ENCODE measurements around the gene PAPPA. TPM values are rescaled to one million over a fixed set of nuclear protein-coding genes. Genes with fewer than 3 reads are reported as not detected.

Gene PAPPA
- total RNA-seq, 1 donor from 2014 or later: 0.15 TPM

- no peaks in the 10 kb centered on the region for H3K4me1 ChIP-seq
- no peaks in the 10 kb centered on the region for H3K9me3 Mint-ChIP-seq
- H3K27ac Mint-ChIP-seq: no peak overlapping the region
- no peak overlapping the region for H3K4me2 ChIP-seq
- H3K27me3 Mint-ChIP-seq (ENCODE audit: insufficient read depth, low read depth): peaks cover 4% of the 10 kb centered on the region
- peaks cover 3% of the 10 kb centered on the region for H3K4me1 Mint-ChIP-seq
- DNase-seq (ENCODE audit: low spot score): no peak
- H3K36me3 ChIP-seq: no peaks in the 10 kb centered on the region
- no peak overlapping the region for H3K4me3 ChIP-seq
- H3K9ac ChIP-seq: no peak overlapping the region
- H4K20me1 ChIP-seq (ENCODE audit: low read depth): no peaks in the 10 kb centered on the region
- H3F3A ChIP-seq (ENCODE audit: low read depth): no peaks in the 10 kb centered on the region
- no peaks in the 10 kb centered on the region for H3K79me2 ChIP-seq (ENCODE audit: low read depth)
- no peaks in the 10 kb centered on the region for H3K9me3 ChIP-seq (ENCODE audit: low read depth)
- H3K27me3 ChIP-seq: no peaks in the 10 kb centered on the region
- no peak overlapping the region for H3K4me3 Mint-ChIP-seq
- no peaks in the 10 kb centered on the region for H3K36me3 Mint-ChIP-seq
- TF ChIP-seq EZH2 (IDR thresholded peaks at IDR 0.05): no peak
- TF ChIP-seq, protein P1, sequence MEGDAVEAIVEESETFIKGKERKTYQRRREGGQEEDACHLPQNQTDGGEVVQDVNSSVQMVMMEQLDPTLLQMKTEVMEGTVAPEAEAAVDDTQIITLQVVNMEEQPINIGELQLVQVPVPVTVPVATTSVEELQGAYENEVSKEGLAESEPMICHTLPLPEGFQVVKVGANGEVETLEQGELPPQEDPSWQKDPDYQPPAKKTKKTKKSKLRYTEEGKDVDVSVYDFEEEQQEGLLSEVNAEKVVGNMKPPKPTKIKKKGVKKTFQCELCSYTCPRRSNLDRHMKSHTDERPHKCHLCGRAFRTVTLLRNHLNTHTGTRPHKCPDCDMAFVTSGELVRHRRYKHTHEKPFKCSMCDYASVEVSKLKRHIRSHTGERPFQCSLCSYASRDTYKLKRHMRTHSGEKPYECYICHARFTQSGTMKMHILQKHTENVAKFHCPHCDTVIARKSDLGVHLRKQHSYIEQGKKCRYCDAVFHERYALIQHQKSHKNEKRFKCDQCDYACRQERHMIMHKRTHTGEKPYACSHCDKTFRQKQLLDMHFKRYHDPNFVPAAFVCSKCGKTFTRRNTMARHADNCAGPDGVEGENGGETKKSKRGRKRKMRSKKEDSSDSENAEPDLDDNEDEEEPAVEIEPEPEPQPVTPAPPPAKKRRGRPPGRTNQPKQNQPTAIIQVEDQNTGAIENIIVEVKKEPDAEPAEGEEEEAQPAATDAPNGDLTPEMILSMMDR (IDR thresholded peaks at IDR 0.05): no peak
- no peak for TF ChIP-seq EZH2phosphoT487 (IDR thresholded peaks at IDR 0.05)
- no peak overlapping the region for H2AFZ ChIP-seq (replicated peaks)
- no peak overlapping the region for H3K27ac ChIP-seq
Observed at GRCh38 chr9:116447934-116448333, 294.3 kb downstream of the PAPPA start.

GRCh38 chr9:116448431-116448830, 294.8 kb downstream of the PAPPA start:
- Histone ChIP-seq H3K4me1 (no peaks in the 10 kb centered on the region), H3K9me3 (ENCODE audit: low read depth) (no peaks in the 10 kb centered on the region), H2AFZ (replicated peaks) (no peak overlapping the region), H3K4me2 (no peak overlapping the region), H3K4me3 (no peak overlapping the region), H3K9ac (no peak overlapping the region), H3F3A (ENCODE audit: low read depth) (no peaks in the 10 kb centered on the region), H3K27me3 (no peaks in the 10 kb centered on the region), H3K36me3 (no peaks in the 10 kb centered on the region), H3K79me2 (ENCODE audit: low read depth) (no peaks in the 10 kb centered on the region), H3K27ac (no peak overlapping the region), H4K20me1 (ENCODE audit: low read depth) (no peaks in the 10 kb centered on the region)
- H3K36me3 Mint-ChIP-seq: no peaks in the 10 kb centered on the region
- TF ChIP-seq, protein P1 (IDR thresholded peaks at IDR 0.05): no peak
- TF ChIP-seq EZH2 (IDR thresholded peaks at IDR 0.05) (no peak), EZH2phosphoT487 (IDR thresholded peaks at IDR 0.05) (no peak)
- H3K9me3 Mint-ChIP-seq: no peaks in the 10 kb centered on the region
- peaks cover 4% of the 10 kb centered on the region for H3K27me3 Mint-ChIP-seq (ENCODE audit: insufficient read depth, low read depth)
- H3K27ac Mint-ChIP-seq: no peak overlapping the region
- H3K4me3 Mint-ChIP-seq: no peak overlapping the region
- no peak for DNase-seq (ENCODE audit: low spot score)
- peaks cover 3% of the 10 kb centered on the region for H3K4me1 Mint-ChIP-seq

GRCh38 chr9:116449949-116450348, 296.4 kb downstream of the PAPPA start:
- no peak overlapping the region for H3K27ac ChIP-seq
- DNase-seq (ENCODE audit: low spot score): no peak
- no peak overlapping the region for H3K4me2 ChIP-seq
- no peak overlapping the region for H2AFZ ChIP-seq (replicated peaks)
- H3K9me3 ChIP-seq (ENCODE audit: low read depth): no peaks in the 10 kb centered on the region
- H3F3A ChIP-seq (ENCODE audit: low read depth): no peaks in the 10 kb centered on the region
- no peak overlapping the region for H3K9ac ChIP-seq
- H3K4me1 ChIP-seq: no peaks in the 10 kb centered on the region
- Mint-ChIP-seq H3K36me3 (no peaks in the 10 kb centered on the region), H3K27me3 (ENCODE audit: insufficient read depth, low read depth) (peaks cover 4% of the 10 kb centered on the region), H3K4me1 (peaks cover 3% of the 10 kb centered on the region), H3K9me3 (peaks cover 3% of the 10 kb centered on the region), H3K27ac (no peak overlapping the region), H3K4me3 (no peak overlapping the region)
- no peak overlapping the region for H3K4me3 ChIP-seq
- no peaks in the 10 kb centered on the region for H4K20me1 ChIP-seq (ENCODE audit: low read depth)
- no peaks in the 10 kb centered on the region for H3K79me2 ChIP-seq (ENCODE audit: low read depth)
- no peaks in the 10 kb centered on the region for H3K36me3 ChIP-seq
- H3K27me3 ChIP-seq: no peaks in the 10 kb centered on the region
- no peak for TF ChIP-seq EZH2phosphoT487 (IDR thresholded peaks at IDR 0.05)
- TF ChIP-seq, protein P1 (IDR thresholded peaks at IDR 0.05): no peak
- no peak for TF ChIP-seq EZH2 (IDR thresholded peaks at IDR 0.05)

Data from neural progenitor cell (in vitro differentiated cells).